HG03103 (cell line): ENCODE measurements around the gene SKAP1.
"Not testable (repeated sequence)": the region's sequence is repeated elsewhere in the genome, so short reads cannot be mapped to it uniquely, and the experiment has no call there.

Source experiments
- ATAC-seq: cut with Tn5 transposase; IDR thresholded peaks from one replicate; pipeline ENCODE4 v1.9.1; 2021; ENCODE audit warnings: low read depth; ENCODE audit not compliant: unreplicated experiment

SKAP1 gene

DNA sequence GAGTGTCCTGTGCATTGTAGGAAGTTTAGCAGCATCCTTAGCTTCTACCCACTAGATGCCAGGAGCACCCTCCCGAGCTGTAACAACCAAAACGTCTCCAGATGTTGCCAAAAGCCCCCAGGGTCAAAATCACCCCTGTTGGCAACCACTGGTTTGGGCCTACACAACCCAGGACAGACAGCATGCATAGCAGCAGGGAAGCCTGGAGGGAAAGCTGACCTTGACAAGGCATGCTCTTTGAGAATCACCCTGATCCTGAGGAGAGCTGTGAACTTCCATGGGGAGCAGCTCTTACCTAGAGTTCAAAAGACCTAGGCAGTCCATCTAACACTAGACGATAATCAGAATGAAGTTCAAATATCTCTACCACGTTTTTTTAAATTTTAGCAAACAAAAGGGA lies 9.2 kb downstream of the SKAP1 start:
- ATAC-seq, result no peak

GRCh38 chr17:48416971-48417370 lies 13.0 kb downstream of the SKAP1 start:
- ATAC-seq, result no peak

GRCh38 chr17:48413613-48414405 lies 16.2 kb downstream of the SKAP1 start:
- no peak for ATAC-seq

- no peak for ATAC-seq
These were observed 17.2 kb downstream of the SKAP1 start for GRCh38 chr17:48412841-48413240.

- not testable (repeated sequence) for ATAC-seq
These were observed 19.2 kb downstream of the SKAP1 start for GRCh38 chr17:48410821-48411220.

GRCh38 chr17:48409607-48410006 lies 20.4 kb downstream of the SKAP1 start:
- no peak for ATAC-seq

DNA sequence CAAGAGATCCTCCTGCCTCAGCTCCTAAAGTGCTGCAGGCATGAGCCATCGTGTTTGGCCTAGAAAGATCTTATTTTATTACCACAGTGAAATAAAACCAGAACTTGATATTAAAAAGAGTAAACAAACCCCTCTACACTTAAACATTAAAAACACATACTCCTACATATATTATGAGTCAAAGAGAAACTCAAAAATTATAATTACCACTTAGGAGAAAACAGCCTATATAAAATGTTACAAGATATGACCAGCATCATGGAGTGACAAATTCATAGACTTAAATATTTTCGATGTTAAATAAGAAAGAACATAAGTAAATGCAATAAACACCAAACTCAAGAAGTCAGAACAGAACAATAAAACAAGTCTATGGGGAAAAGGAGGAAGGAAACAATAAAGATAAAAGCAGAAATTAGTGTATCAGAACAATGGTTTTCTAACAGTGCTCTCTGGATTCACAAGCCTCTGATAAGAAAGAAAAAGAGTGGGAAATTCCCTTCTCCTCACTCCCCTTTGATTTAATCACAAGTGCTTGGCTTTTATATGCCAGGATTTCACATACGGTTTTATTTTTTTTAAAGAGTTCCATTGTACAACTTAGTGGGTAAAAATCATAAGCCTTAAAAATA lies 23.0 kb downstream of the SKAP1 start:
- no peak for ATAC-seq

DNA sequence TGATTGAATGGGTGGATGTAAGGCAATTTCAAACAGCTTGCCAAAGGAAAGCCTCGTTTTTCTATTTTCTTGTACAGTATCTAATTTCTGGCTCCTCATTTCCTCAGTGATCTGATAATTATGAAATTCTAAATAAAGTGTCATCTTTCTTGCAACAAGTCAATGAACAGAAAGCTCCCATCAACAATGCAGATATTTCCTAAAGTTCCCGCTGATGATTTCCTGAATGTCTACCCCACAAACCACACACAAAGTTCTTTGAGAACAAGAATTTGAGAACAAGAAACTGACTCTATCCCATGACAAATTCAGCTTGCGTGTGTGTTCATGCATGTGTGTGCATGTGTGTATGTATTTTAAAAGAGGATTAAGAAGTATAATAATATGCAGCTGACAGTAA lies 35.2 kb downstream of the SKAP1 start:
- no peak for ATAC-seq

GRCh38 chr17:48393283-48393682 lies 36.7 kb downstream of the SKAP1 start:
- no peak for ATAC-seq

- ATAC-seq, result no peak
These were observed 37.2 kb downstream of the SKAP1 start for GRCh38 chr17:48392857-48393256.

DNA sequence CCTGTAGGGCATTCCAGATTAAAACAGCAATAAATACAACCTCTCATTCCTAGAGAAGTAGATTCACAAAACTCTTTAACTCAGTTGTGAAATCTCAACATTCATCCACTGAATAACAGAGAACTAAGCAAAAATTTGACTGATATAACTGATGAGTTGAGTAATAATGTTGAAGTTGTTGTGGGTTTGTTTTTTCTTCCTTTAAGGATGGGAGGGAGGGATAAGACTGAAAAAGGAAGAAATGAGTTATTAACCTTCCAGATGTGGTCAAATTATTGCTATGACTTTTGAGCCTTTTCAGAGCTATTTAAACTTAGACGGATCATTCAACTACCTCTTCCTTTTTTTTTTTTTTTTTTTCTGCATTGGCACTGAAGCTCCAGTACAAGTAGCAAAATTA lies 38.6 kb downstream of the SKAP1 start:
- no peak for ATAC-seq

DNA sequence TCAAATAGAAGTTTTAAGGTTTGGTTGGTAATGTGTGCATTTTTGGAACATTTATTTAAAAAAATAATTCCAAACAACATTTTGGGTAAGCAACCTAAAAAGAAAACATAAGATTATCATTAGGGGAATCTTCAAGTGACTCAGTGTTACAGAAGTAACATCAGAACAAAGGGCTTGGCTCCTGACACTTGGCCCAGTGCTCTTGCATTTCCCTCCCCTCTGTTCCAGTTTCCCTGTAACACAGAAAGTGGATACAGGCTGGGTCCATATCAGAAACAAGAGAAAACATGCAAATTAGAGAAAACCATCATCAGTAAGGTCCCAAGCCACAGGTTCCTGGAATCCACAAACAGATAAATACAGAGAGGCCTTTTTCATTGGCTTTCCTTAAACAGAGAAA lies 40.1 kb downstream of the SKAP1 start:
- ATAC-seq, result no peak

GRCh38 chr17:48388955-48389743 lies 40.9 kb downstream of the SKAP1 start:
- ATAC-seq, result no peak

DNA sequence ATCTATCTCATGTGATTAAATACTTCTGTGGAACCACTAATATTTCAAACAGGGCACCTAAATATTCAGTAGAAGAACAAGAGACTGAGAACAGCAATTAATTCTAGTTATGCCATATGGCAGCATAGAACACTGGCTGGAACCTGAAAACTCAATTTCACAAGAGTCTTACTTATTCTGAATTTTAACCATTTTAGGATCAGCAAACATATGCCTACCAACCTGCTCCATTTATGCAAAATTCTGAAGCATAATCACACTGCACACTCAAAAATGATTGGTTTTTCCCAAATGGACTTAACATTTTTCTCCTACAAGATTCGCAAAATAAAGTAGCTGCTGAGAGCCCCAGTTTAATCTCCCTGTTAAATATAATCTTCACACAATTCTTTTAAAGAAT lies 43.2 kb downstream of the SKAP1 start:
- no peak for ATAC-seq

GRCh38 chr17:48385319-48385718 lies 44.7 kb downstream of the SKAP1 start:
- ATAC-seq, result no peak

- ATAC-seq, result no peak
These were observed 45.9 kb downstream of the SKAP1 start for GRCh38 chr17:48384164-48384563.

DNA sequence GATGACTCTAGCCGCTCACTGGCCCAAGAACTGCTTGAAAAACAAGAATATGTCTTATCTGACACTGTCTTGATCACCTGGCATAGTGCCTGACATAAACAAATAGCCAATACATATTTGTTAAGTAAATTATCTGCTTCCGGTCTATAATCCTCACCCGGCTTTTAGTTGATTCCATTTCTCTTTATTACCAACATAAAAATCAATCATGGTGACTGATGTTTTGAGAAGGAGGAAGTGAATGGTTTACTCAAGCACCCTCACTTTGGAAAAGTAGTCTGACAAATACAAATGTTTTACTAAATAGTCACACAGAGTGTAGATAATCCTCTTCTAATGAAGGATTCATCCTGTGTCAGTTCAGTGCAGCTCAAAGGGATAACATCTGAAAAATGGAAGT lies 47.0 kb downstream of the SKAP1 start:
- no peak for ATAC-seq

- ATAC-seq, result no peak
These were observed 51.2 kb downstream of the SKAP1 start for GRCh38 chr17:48378708-48379392.

GRCh38 chr17:48378238-48378637 lies 51.8 kb downstream of the SKAP1 start:
- ATAC-seq, result no peak

DNA sequence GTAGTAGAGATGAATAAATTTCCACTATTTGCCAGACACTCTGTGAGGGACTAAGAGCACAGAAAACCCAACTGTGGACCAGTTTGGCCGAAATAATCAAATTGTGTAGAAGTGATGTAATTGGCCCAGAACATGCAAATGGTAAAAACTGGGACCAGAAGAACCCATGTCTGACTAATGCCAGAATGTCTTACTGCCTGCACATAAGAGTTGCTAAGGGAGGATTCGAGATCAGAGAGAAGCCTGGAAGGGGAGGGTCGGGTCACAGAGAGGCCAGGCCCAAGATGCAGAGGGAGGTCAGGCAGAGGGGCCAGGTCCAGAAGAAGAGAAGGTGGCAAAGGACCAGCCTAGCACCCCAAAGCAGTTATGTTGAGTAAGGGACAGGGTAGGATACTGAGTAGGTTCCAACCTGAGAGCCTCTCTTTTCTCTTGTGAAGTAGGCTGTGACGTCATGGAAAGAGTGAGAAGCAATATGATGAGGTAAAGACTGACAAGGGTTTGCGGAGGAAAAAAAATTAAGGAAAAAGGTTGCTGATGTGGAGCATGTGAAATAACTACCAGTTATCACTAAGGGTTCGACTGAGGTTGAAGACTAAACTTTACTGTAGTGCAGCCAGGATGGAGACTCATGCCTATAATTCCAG lies 53.2 kb downstream of the SKAP1 start:
- no peak for ATAC-seq
